GM20000 (cell line): ENCODE measurements around the gene HDDC3.

Experiments used
- DNase-seq: peaks from one replicate; pipeline ENCODE4 v3.0.0; 2012; ENCODE audit warnings: low spot score
- CTCF ChIP-seq: IDR thresholded peaks from 2 replicates; pipeline ENCODE4 v1.5.1; 2012; ENCODE audit warnings: mild to moderate bottlenecking, control low read depth; ENCODE audit errors: extremely low read depth, missing control alignments

Gene HDDC3

GRCh38 chr15:90968434-90968833 lies 36.1 kb upstream of the HDDC3 start:
- DNase-seq: no peak
- TF ChIP-seq CTCF: no peak

- TF ChIP-seq CTCF: no peak
- DNase-seq: no peak
Observed at GRCh38 chr15:90967206-90967605, 34.9 kb upstream of the HDDC3 start.

GRCh38 chr15:90966262-90966661 lies 33.9 kb upstream of the HDDC3 start:
- TF ChIP-seq CTCF: no peak
- DNase-seq: no peak

- no peak for TF ChIP-seq CTCF
- no peak for DNase-seq
Observed at GRCh38 chr15:90962021-90962420, 29.7 kb upstream of the HDDC3 start.

GRCh38 chr15:90960298-90961091 lies 28.1 kb upstream of the HDDC3 start:
- DNase-seq: no peak

GRCh38 chr15:90959894-90960293 lies 27.5 kb upstream of the HDDC3 start:
- no peak for DNase-seq
- no peak for TF ChIP-seq CTCF

More at GRCh38 chr15:90960298-90961091, 28.1 kb upstream of the HDDC3 start:
- no peak for TF ChIP-seq CTCF

- DNase-seq: no peak
- TF ChIP-seq CTCF: no peak
Observed at GRCh38 chr15:90959028-90959595, 26.8 kb upstream of the HDDC3 start.
